ENCODE measurements around the gene KHDC1.
"Not testable (repeated sequence)": the region's sequence is repeated elsewhere in the genome, so short reads cannot be mapped to it uniquely, and the experiment has no call there.

The KHDC1 gene

GRCh38 chr6:73234733-73235132, 28.3 kb downstream of the KHDC1 start:
- no peaks in the 10 kb centered on the region for H3K36me3 ChIP-seq (replicated peaks)
- in situ Hi-C loops (cut with MboI; ENCODE audit: low sequenced_read_pairs): no loop called here
- no peaks in the 10 kb centered on the region for H3K27me3 ChIP-seq (ENCODE audit: low read depth)
- H3K9me3 ChIP-seq: no peaks in the 10 kb centered on the region
- H3K4me1 ChIP-seq: 0 out of 2 replicates have a peak, but pooled peaks cover 2% of the 10 kb centered on the region
- no peak overlapping the region for H3K4me3 ChIP-seq
- DNase-seq (ENCODE audit: low spot score in 2 of 2): no peak

GRCh38 chr6:73233971-73234370, 29.0 kb downstream of the KHDC1 start:
- in situ Hi-C loops (cut with MboI; ENCODE audit: low sequenced_read_pairs); H3K36me3 ChIP-seq (replicated peaks); H3K9me3 ChIP-seq; H3K27me3 ChIP-seq (ENCODE audit: low read depth); H3K4me1 ChIP-seq; DNase-seq (ENCODE audit: low spot score in 2 of 2); H3K4me3 ChIP-seq: not testable (repeated sequence)

GRCh38 chr6:73233048-73233447, 29.9 kb downstream of the KHDC1 start:
- DNase-seq (ENCODE audit: low spot score in 2 of 2): no peak
- H3K4me3 ChIP-seq: no peak overlapping the region
- in situ Hi-C loops (cut with MboI; ENCODE audit: low sequenced_read_pairs): no loop called here
- H3K4me1 ChIP-seq: 0 out of 2 replicates have a peak, but pooled peaks cover 2% of the 10 kb centered on the region
- no peaks in the 10 kb centered on the region for H3K27me3 ChIP-seq (ENCODE audit: low read depth)
- H3K9me3 ChIP-seq: no peaks in the 10 kb centered on the region
- no peaks in the 10 kb centered on the region for H3K36me3 ChIP-seq (replicated peaks)

GRCh38 chr6:73231986-73232391, 31.0 kb downstream of the KHDC1 start:
- no peak for DNase-seq (ENCODE audit: low spot score in 2 of 2)
- Histone ChIP-seq H3K27me3 (ENCODE audit: low read depth) (no peaks in the 10 kb centered on the region), H3K4me3 (no peak overlapping the region), H3K36me3 (replicated peaks) (no peaks in the 10 kb centered on the region), H3K9me3 (no peaks in the 10 kb centered on the region), H3K4me1 (0 out of 2 replicates have a peak, but pooled peaks cover 2% of the 10 kb centered on the region)
- in situ Hi-C loops (cut with MboI; ENCODE audit: low sequenced_read_pairs): no loop called here

GRCh38 chr6:73227606-73228255, 35.3 kb downstream of the KHDC1 start:
- Histone ChIP-seq H3K4me1 (0 out of 2 replicates have a peak, but pooled peaks cover 2% of the 10 kb centered on the region), H3K36me3 (replicated peaks) (no peaks in the 10 kb centered on the region), H3K9me3 (no peaks in the 10 kb centered on the region), H3K4me3 (no peak overlapping the region), H3K27me3 (ENCODE audit: low read depth) (no peaks in the 10 kb centered on the region)
- no peak for DNase-seq (ENCODE audit: low spot score in 2 of 2)
- in situ Hi-C loops (cut with MboI; ENCODE audit: low sequenced_read_pairs): no loop called here

GRCh38 chr6:73225396-73225795, 37.6 kb downstream of the KHDC1 start, which contains the start of gene KHDC1L:
KHDC1L (minus strand) TSS chr6:73225496; CDS start chr6:73225408, 88 bp downstream.
- Histone ChIP-seq H3K9me3 (no peaks in the 10 kb centered on the region), H3K27me3 (ENCODE audit: low read depth) (no peaks in the 10 kb centered on the region), H3K4me3 (no peak within 1 kb of the TSS), H3K4me1 (no peaks in the 10 kb centered on the region), H3K36me3 (replicated peaks) (no peaks in the 10 kb centered on the region)
- in situ Hi-C loops (cut with MboI; ENCODE audit: low sequenced_read_pairs): no loop called here
- no peak for DNase-seq (ENCODE audit: low spot score in 2 of 2)

GRCh38 chr6:73216859-73217258, 46.1 kb downstream of the KHDC1 start:
- DNase-seq (ENCODE audit: low spot score in 2 of 2): no peak
- H3K27me3 ChIP-seq (ENCODE audit: low read depth): no peaks in the 10 kb centered on the region
- in situ Hi-C loops (cut with MboI; ENCODE audit: low sequenced_read_pairs): no loop called here
- H3K9me3 ChIP-seq: no peaks in the 10 kb centered on the region
- no peak overlapping the region for H3K4me3 ChIP-seq
- no peaks in the 10 kb centered on the region for H3K4me1 ChIP-seq
- no peaks in the 10 kb centered on the region for H3K36me3 ChIP-seq (replicated peaks)

- Histone ChIP-seq H3K4me1 (no peaks in the 10 kb centered on the region), H3K36me3 (replicated peaks) (no peaks in the 10 kb centered on the region), H3K9me3 (no peaks in the 10 kb centered on the region), H3K27me3 (ENCODE audit: low read depth) (no peaks in the 10 kb centered on the region), H3K4me3 (no peak overlapping the region)
- in situ Hi-C loops (cut with MboI; ENCODE audit: low sequenced_read_pairs): no loop called here
- no peak for DNase-seq (ENCODE audit: low spot score in 2 of 2)
Measured at GRCh38 chr6:73209117-73209516, 53.9 kb downstream of the KHDC1 start.

- no peaks in the 10 kb centered on the region for H3K4me1 ChIP-seq
- H3K9me3 ChIP-seq: no peaks in the 10 kb centered on the region
- in situ Hi-C loops (cut with MboI; ENCODE audit: low sequenced_read_pairs): no loop called here
- H3K27me3 ChIP-seq (ENCODE audit: low read depth): no peaks in the 10 kb centered on the region
- no peaks in the 10 kb centered on the region for H3K36me3 ChIP-seq (replicated peaks)
- no peak overlapping the region for H3K4me3 ChIP-seq
- DNase-seq (ENCODE audit: low spot score in 2 of 2): no peak
Measured at GRCh38 chr6:73207221-73207837, 55.7 kb downstream of the KHDC1 start.

GRCh38 chr6:73204252-73204651, 58.7 kb downstream of the KHDC1 start:
- Histone ChIP-seq H3K4me3 (no peak overlapping the region), H3K4me1 (no peaks in the 10 kb centered on the region), H3K9me3 (no peaks in the 10 kb centered on the region), H3K36me3 (replicated peaks) (no peaks in the 10 kb centered on the region), H3K27me3 (ENCODE audit: low read depth) (no peaks in the 10 kb centered on the region)
- no peak for DNase-seq (ENCODE audit: low spot score in 2 of 2)
- in situ Hi-C loops (cut with MboI; ENCODE audit: low sequenced_read_pairs): no loop called here

GRCh38 chr6:73203098-73203497, 59.9 kb downstream of the KHDC1 start:
- in situ Hi-C loops (cut with MboI; ENCODE audit: low sequenced_read_pairs): no loop called here
- no peak overlapping the region for H3K4me3 ChIP-seq
- DNase-seq (ENCODE audit: low spot score in 2 of 2): no peak
- no peaks in the 10 kb centered on the region for H3K27me3 ChIP-seq (ENCODE audit: low read depth)
- no peaks in the 10 kb centered on the region for H3K4me1 ChIP-seq
- H3K9me3 ChIP-seq: no peaks in the 10 kb centered on the region
- H3K36me3 ChIP-seq (replicated peaks): no peaks in the 10 kb centered on the region

- no peaks in the 10 kb centered on the region for H3K9me3 ChIP-seq
- H3K27me3 ChIP-seq (ENCODE audit: low read depth): no peaks in the 10 kb centered on the region; the same call in 1 of the 2 replicates
- in situ Hi-C loops (cut with MboI; ENCODE audit: low sequenced_read_pairs): no loop called here
- no peak overlapping the region for H3K4me3 ChIP-seq
- H3K36me3 ChIP-seq (replicated peaks): no peaks in the 10 kb centered on the region
- no peaks in the 10 kb centered on the region for H3K4me1 ChIP-seq
- no peak for DNase-seq (ENCODE audit: low spot score in 2 of 2)
Measured at GRCh38 chr6:73200735-73201134, 62.3 kb downstream of the KHDC1 start.

GRCh38 chr6:73200247-73200646, 62.7 kb downstream of the KHDC1 start:
- in situ Hi-C loops (cut with MboI; ENCODE audit: low sequenced_read_pairs): no loop called here
- Histone ChIP-seq H3K27me3 (ENCODE audit: low read depth) (peaks cover 2% of the 10 kb centered on the region; the same call in 1 of the 2 replicates), H3K9me3 (no peaks in the 10 kb centered on the region), H3K4me1 (no peaks in the 10 kb centered on the region), H3K36me3 (replicated peaks) (no peaks in the 10 kb centered on the region), H3K4me3 (no peak overlapping the region)
- no peak for DNase-seq (ENCODE audit: low spot score in 2 of 2)

- peaks cover 2% of the 10 kb centered on the region; the same call in 1 of the 2 replicates for H3K27me3 ChIP-seq (ENCODE audit: low read depth)
- no peaks in the 10 kb centered on the region for H3K4me1 ChIP-seq
- no peak overlapping the region for H3K4me3 ChIP-seq
- no peak for DNase-seq (ENCODE audit: low spot score in 2 of 2)
- H3K36me3 ChIP-seq (replicated peaks): no peaks in the 10 kb centered on the region
- no peaks in the 10 kb centered on the region for H3K9me3 ChIP-seq
- in situ Hi-C loops (cut with MboI; ENCODE audit: low sequenced_read_pairs): no loop called here
Measured at GRCh38 chr6:73194744-73195143, 68.3 kb downstream of the KHDC1 start.
